ENCODE measurements around the gene NOTCH4.

DNA sequence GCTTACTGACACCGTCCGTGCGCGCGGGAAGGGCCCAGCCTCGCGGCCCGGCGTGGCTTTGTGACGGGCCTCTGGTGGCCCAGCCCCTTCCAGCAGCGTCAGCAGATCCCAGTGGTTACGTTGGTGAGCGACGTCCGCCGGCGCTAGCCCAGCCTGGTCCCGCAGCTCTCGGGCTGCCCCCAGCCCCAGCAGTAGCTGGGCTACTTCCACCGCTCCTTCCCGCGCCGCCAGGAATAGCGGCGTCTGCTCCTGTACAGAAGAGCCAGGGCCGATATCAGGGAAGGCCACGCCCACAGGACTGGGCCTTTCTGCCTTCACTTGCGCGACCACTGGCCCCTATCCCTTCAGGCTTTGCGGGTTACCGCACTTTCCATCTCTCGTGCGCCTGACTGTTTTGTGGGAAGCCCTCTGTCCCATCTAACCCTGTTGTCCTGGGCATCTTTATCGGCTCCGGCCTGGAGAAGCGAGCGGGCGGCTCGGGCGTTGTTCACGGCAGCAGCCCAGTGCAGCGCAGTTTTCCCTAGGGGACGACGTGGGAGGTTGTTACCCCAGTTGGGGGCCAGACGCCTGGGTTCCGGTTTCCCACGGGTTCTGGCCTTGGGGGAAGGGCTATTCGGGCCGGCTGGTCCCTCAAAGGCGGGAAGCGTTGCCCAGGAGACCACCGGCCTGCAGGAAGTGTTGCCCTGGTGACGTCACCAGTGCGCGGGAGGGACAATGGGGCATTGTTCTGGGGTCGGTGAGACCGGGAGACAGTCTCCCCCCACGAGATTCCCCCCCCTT, 27.8 kb downstream of the NOTCH4 start:
- TF ChIP-seq, protein P1, sequence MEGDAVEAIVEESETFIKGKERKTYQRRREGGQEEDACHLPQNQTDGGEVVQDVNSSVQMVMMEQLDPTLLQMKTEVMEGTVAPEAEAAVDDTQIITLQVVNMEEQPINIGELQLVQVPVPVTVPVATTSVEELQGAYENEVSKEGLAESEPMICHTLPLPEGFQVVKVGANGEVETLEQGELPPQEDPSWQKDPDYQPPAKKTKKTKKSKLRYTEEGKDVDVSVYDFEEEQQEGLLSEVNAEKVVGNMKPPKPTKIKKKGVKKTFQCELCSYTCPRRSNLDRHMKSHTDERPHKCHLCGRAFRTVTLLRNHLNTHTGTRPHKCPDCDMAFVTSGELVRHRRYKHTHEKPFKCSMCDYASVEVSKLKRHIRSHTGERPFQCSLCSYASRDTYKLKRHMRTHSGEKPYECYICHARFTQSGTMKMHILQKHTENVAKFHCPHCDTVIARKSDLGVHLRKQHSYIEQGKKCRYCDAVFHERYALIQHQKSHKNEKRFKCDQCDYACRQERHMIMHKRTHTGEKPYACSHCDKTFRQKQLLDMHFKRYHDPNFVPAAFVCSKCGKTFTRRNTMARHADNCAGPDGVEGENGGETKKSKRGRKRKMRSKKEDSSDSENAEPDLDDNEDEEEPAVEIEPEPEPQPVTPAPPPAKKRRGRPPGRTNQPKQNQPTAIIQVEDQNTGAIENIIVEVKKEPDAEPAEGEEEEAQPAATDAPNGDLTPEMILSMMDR (conservative IDR thresholded peaks at IDR 0.05; ENCODE audit: low read length): no peak
- TF ChIP-seq EZH2phosphoT487 (IDR thresholded peaks at IDR 0.05; ENCODE audit: borderline replicate concordance): no peak
